ENCODE measurements around the gene SLC25A31.

DNA sequence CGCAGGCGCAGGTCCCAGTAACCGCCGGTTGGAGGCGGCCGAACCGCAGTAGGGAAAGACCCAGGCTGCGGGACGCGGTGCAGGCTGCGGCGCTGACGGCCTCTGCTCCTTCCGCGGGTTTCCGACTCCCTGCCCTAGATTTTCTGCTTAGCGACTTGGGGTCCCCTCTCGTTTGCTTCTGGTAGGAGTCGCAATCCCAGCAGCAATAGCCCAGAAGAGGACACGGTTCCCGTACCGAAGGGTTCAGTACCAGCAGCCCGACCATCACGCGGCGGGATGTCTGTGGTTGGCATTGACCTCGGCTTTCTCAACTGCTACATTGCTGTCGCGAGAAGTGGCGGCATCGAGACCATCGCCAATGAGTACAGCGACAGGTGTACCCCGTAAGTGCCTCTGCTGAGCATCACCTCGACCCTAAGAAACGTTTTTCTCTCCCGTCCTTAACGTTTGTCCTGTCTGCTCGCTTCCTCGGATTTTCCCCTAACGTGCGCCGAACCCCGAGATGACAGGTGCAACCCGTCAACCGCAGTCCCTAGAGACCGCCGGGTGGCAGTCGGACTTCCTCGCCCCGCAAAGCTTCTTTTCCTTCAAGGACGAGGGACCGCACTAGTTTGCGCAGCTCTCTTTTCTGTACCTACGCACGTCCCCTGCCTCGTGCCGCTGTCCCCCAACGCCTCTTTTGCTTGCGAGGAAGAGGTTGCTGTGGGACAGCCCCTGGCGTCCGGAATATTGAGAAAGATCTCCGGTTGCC, 52.2 kb downstream of the SLC25A31 start, which contains the start of gene HSPA4L:
- TF ChIP-seq CTCF (IDR thresholded peaks at IDR 0.05) (peak; percentile 17 to 41 (median 26)), POLR2A (IDR thresholded peaks at IDR 0.05) (peak; percentile 90)

All from right lobe of liver (tissue), 4 donors.